Measurements from ENCODE around the gene FBXO3. TPM values are rescaled to one million over a fixed set of nuclear protein-coding genes. Genes with fewer than 3 reads are reported as not detected.

The FBXO3 gene
- total and polyA plus RNA-seq, 2 of the 13 experiments (the other 11 are each of a cell fraction or from before 2014, with no cell fraction given): 20.4 to 27.6 TPM

DNA sequence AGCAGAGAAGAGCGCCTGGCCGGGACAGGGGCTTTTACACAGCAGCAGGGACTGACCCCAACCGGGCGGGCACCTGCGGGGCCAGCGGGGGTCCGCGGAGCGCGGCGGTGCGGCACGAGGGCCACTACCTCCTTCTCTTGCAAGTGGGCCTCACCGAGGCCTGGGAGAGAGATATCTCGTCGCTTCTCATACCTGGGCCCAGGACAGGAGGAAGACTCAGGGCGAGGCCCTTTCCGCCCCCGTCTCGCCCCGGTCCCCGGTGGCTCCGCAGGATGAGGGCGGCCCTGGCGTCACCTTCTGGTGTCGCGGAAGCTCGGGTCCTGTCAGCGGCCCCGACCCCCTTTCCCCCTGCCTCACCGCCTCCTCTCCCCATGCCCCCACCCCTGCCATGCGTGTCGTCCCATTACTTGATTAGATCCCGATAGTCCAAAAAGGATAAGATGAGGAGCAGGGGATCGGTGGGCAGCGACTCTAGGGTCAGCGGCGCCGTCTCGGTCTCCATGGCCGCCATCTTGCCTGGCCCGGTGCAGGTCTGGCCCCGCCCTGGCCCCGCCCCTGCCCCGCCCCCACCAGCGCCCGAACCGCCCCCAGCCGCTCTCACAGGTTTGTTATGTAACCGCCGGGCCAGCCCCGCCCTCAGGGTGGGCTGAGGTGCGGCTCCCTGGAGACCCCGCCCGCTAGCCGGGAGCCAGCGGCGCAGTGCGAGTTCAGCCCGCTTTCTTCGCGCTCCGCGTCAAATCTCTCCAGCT is at the start of gene FBXO3 (continued):
- TF ChIP-seq MLXIP (CRISPR knock-in tag; IDR thresholded peaks at IDR 0.05; ENCODE audit: borderline replicate concordance) (no peak), SAP130 (CRISPR knock-in tag; IDR thresholded peaks at IDR 0.05; ENCODE audit: low read depth) (peak; percentile 20), MEF2D (CRISPR knock-in tag; IDR thresholded peaks at IDR 0.05) (no peak), ZNF281 (CRISPR knock-in tag; IDR thresholded peaks at IDR 0.05; ENCODE audit: borderline replicate concordance) (no peak), CCDC6 (CRISPR knock-in tag; IDR thresholded peaks at IDR 0.05) (peak; percentile 54; the same call in 1 of the 2 replicates), ZNF510 (CRISPR knock-in tag; IDR thresholded peaks at IDR 0.05; ENCODE audit: low read depth) (0 out of 2 replicates have a peak, but pooled peaks have one; percentile 29), SPEN (CRISPR knock-in tag; IDR thresholded peaks at IDR 0.05; ENCODE audit: low read depth) (no peak), FIP1L1 (IDR thresholded peaks at IDR 0.05; ENCODE audit: borderline replicate concordance, insufficient read depth, low read depth, low read length) (no peak), TGIF2 (CRISPR knock-in tag; IDR thresholded peaks at IDR 0.05) (no peak; the same call in 1 of the 2 replicates), NFKB2 (CRISPR knock-in tag; IDR thresholded peaks at IDR 0.05; ENCODE audit: borderline replicate concordance) (peak; percentile 56; the same call in 1 of the 2 replicates), CREM (IDR thresholded peaks at IDR 0.05) (no peak), CREM (CRISPR knock-in tag; IDR thresholded peaks at IDR 0.05) (no peak), TAF1 (CRISPR knock-in tag; IDR thresholded peaks at IDR 0.05) (peak; percentile 59; the same call in 1 of the 2 replicates), ZNF280B (CRISPR knock-in tag; IDR thresholded peaks at IDR 0.05; ENCODE audit: borderline replicate concordance) (0 out of 2 replicates have a peak, but pooled peaks have one; percentile 45), YEATS4 (CRISPR knock-in tag; IDR thresholded peaks at IDR 0.05; ENCODE audit: borderline replicate concordance) (no peak), ZNF777 (CRISPR knock-in tag; IDR thresholded peaks at IDR 0.05) (no peak; the same call in 1 of the 2 replicates), TRIM22 (IDR thresholded peaks at IDR 0.05) (no peak), ZSCAN30 (CRISPR knock-in tag; IDR thresholded peaks at IDR 0.05) (no peak)
- TF ChIP-seq, protein P1, sequence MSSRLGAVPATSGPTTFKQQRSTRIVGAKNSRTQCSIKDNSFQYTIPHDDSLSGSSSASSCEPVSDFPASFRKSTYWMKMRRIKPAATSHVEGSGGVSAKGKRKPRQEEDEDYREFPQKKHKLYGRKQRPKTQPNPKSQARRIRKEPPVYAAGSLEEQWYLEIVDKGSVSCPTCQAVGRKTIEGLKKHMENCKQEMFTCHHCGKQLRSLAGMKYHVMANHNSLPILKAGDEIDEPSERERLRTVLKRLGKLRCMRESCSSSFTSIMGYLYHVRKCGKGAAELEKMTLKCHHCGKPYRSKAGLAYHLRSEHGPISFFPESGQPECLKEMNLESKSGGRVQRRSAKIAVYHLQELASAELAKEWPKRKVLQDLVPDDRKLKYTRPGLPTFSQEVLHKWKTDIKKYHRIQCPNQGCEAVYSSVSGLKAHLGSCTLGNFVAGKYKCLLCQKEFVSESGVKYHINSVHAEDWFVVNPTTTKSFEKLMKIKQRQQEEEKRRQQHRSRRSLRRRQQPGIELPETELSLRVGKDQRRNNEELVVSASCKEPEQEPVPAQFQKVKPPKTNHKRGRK (CRISPR knock-in tag; IDR thresholded peaks at IDR 0.05): no peak

Measured in HepG2 (cell line).